Measurements from ENCODE around the gene PARP8. TPM values are rescaled to one million over a fixed set of nuclear protein-coding genes. Genes with fewer than 3 reads are reported as not detected.
"Not testable (repeated sequence)": the region's sequence is repeated elsewhere in the genome, so short reads cannot be mapped to it uniquely, and the experiment has no call there.

The PARP8 gene, protein sequence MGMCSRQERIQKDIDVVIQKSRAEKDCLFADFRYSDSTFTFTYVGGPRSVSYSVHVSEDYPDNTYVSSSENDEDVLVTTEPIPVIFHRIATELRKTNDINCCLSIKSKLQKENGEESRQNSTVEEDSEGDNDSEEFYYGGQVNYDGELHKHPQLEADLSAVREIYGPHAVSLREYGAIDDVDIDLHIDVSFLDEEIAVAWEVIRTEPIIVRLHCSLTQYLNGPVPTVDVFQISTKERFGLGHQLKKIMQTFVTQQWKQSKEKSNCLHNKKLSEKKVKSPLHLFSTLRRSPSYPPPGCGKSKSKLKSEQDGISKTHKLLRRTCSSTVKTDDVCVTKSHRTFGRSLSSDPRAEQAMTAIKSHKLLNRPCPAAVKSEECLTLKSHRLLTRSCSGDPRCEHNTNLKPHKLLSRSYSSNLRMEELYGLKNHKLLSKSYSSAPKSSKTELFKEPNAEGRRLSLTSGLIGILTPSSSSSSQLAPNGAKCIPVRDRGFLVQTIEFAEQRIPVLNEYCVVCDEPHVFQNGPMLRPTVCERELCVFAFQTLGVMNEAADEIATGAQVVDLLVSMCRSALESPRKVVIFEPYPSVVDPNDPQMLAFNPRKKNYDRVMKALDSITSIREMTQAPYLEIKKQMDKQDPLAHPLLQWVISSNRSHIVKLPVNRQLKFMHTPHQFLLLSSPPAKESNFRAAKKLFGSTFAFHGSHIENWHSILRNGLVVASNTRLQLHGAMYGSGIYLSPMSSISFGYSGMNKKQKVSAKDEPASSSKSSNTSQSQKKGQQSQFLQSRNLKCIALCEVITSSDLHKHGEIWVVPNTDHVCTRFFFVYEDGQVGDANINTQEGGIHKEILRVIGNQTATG
- 10 to 100 TPM; 20.3 to 39.1 TPM for total RNA-seq
- 10 to 100 TPM; 27.1 to 31.2 TPM for polyA plus RNA-seq (ENCODE audit: insufficient read length in 2 of 2)
- long read RNA-seq, donor 1, result 0 reads
- long read RNA-seq, donor 2, partial matches to known transcripts, result 0 of 1 reads
- long read RNA-seq, donor 2, other reads (novel, unspliced or antisense), result 0 of 1 reads
- long read RNA-seq, donor 3, partial matches to known transcripts, result 0 of 1 reads
- long read RNA-seq, donor 3, other reads (novel, unspliced or antisense), result 0 of 1 reads
- long read RNA-seq, donor 4, partial matches to known transcripts, result 6 of 6 reads
- long read RNA-seq, donor 4, other reads (novel, unspliced or antisense), result 0 of 6 reads

DNA sequence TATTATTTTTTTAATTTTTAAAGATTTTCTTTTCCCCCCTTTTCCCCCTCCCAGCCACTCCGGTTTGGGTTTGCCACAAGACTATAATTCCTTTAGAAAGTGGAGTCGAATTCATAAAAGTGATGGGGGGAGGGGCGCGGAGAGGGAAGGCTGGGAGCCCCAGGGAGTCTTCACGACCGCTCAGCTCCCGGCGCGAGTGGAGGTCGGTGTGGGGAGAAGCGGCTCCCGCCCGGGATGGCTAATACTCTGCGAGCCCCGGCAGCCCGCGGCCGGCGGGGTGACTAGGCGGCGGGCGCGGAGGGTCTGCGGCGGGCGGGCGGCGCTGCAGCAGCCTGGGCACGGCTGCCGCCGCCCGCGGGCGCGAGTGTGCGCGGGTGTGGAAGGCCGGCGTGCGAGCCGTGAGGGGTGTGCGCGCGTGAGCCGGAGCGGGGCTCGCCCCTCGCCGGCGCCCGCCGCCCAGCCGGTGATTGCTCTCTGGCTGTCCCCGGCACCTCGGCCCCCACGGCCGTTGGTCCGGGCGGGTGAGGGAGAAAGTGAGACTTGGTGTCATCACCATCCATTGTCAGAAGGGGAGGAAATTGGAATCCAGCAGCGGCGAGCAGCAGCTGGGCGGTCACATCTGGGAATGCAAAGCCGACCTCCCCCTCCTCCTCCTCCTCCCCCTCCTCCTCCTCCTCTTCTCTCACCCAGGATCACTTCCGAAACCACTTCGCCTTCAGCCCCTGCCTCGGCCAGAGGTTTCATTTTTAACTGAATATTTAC, at the start of gene PARP8:
Gene PARP8, plus strand, starts transcription at position 377 of the 762 bp plus-strand sequence. CDS start 459 bp downstream, outside the sequence.
- under 1% methylated on average over 56 of the region's 66 CpGs for WGBS (ENCODE audit: insufficient coverage)
- Histone ChIP-seq H3K27me3 (ENCODE audit: control insufficient read depth, insufficient read depth, low read length) (no peaks in the 10 kb centered on the region), H3K27ac (ENCODE audit: low read depth, low read length) (peak within 1 kb of the TSS; percentile 79), H3K9me3 (ENCODE audit: control insufficient read depth, insufficient read depth, low read length) (no peaks in the 10 kb centered on the region), H3K4me3 (ENCODE audit: low read depth, low read length) (peak within 1 kb of the TSS; percentile 86), H3K36me3 (ENCODE audit: control insufficient read depth, insufficient read depth, low read length) (no peaks in the 10 kb centered on the region), H3K4me1 (ENCODE audit: control insufficient read depth, insufficient read depth, low read length) (no peaks in the 10 kb centered on the region)
- DNase-seq (ENCODE audit: low read depth in 4 of 6, low spot score in 6 of 6), result peak; percentile 29 to 85 (median 40)

DNA sequence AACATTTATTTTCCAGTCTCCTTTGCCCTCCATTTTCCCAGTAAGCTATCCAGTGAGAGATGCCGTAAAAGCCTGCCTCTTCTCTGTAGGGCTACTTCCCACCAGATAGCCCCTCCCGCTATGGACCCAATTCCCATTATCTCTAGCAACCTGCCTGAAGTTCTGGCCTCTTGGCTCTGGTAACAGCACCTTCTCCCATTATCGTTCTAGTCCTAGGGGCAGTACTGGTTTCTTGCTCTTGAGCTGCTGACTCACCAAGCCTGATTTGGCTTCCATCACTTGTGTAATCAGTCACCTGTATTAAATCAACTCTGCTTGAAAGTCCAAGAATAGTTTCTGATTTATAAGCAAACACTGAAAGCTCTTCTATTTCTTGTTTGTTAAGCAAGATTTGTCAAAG, 42.8 kb upstream of the PARP8 start:
- Histone ChIP-seq H3K4me1 (ENCODE audit: control insufficient read depth, insufficient read depth, low read length) (no peaks in the 10 kb centered on the region), H3K27ac (ENCODE audit: low read depth, low read length) (no peak overlapping the region), H3K36me3 (ENCODE audit: control insufficient read depth, insufficient read depth, low read length) (no peaks in the 10 kb centered on the region), H3K27me3 (ENCODE audit: control insufficient read depth, insufficient read depth, low read length) (no peaks in the 10 kb centered on the region), H3K9me3 (ENCODE audit: control insufficient read depth, insufficient read depth, low read length) (no peaks in the 10 kb centered on the region), H3K4me3 (ENCODE audit: low read depth, low read length) (no peak overlapping the region)
- DNase-seq (ENCODE audit: low read depth in 4 of 6, low spot score in 6 of 6), result no peak
- 72% methylated on average over 3 of the region's 3 CpGs for WGBS (ENCODE audit: insufficient coverage)

DNA sequence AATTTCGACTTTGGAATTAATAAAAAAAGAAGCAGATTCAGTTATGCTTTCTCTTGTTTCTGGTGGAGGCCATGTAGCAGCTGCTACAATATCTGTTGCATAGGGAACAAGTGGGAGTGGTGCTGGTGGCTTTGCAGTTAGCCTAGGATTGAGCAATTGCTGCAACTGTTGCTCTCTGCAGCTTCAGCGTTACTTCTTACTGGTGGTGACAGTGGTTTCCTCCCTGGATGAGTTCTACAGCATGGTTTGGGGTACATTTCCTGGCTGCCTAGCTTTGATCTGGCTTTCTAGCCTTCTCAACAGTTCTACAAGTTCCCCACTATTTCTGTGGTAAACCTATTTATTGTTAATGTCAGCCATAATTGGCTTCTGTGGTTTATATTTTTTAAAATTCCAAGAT, 31.6 kb upstream of the PARP8 start:
- not testable (repeated sequence) for H3K4me1 ChIP-seq (ENCODE audit: control insufficient read depth, insufficient read depth, low read length); H3K4me3 ChIP-seq (ENCODE audit: low read depth, low read length); DNase-seq (ENCODE audit: low read depth in 4 of 6, low spot score in 6 of 6); H3K36me3 ChIP-seq (ENCODE audit: control insufficient read depth, insufficient read depth, low read length); H3K9me3 ChIP-seq (ENCODE audit: control insufficient read depth, insufficient read depth, low read length); H3K27me3 ChIP-seq (ENCODE audit: control insufficient read depth, insufficient read depth, low read length); H3K27ac ChIP-seq (ENCODE audit: low read depth, low read length)
- no CpG with 5 or more reads among the region's 2 CpGs for WGBS (ENCODE audit: insufficient coverage)

DNA sequence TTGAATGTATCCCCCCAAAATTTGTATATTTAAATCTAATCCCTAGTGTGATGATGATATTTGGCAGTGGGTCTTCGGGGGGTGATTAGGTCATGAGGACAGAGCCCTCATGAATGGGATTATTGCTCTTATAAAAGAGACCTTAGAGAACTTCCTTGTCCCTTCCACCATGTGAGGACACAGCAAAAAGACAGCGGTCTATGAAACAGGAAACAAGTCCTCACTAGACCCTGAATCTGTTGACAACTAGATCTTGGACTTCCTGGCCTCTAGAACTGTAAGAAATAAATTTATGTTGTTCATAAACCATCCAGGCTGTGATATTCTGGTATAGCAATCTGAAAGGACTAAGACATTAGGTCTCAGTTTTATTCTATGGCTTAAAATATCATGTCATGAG, 28.9 kb upstream of the PARP8 start:
- H3K27ac ChIP-seq (ENCODE audit: low read depth, low read length); DNase-seq (ENCODE audit: low read depth in 4 of 6, low spot score in 6 of 6); H3K4me1 ChIP-seq (ENCODE audit: control insufficient read depth, insufficient read depth, low read length); H3K27me3 ChIP-seq (ENCODE audit: control insufficient read depth, insufficient read depth, low read length); H3K36me3 ChIP-seq (ENCODE audit: control insufficient read depth, insufficient read depth, low read length); H3K9me3 ChIP-seq (ENCODE audit: control insufficient read depth, insufficient read depth, low read length); H3K4me3 ChIP-seq (ENCODE audit: low read depth, low read length): not testable (repeated sequence)
- WGBS (ENCODE audit: insufficient coverage), result no CpG with 5 or more reads among the region's 2 CpGs

DNA sequence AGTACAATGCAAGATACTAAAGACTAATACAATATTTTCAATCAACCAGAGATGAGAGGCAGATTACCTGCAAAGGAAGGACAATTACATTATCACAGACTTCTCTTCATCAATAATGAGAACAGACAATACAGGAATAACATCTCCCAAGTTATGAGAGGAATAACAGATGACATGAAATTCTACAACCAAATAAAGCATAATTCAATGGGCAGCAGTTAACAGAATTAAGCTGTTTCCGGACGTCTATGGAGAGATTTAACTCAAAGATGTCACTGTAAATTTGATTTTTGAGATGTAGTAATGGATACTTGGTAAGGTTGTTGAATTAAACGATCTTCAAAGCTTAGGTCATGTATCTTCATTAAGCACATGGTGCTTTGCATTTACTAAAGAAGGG, 19.8 kb upstream of the PARP8 start:
- no peaks in the 10 kb centered on the region for H3K9me3 ChIP-seq (ENCODE audit: control insufficient read depth, insufficient read depth, low read length)
- 80% methylated on average over 2 of the region's 3 CpGs for WGBS (ENCODE audit: insufficient coverage)
- H3K27ac ChIP-seq (ENCODE audit: low read depth, low read length), result no peak overlapping the region
- H3K4me1 ChIP-seq (ENCODE audit: control insufficient read depth, insufficient read depth, low read length), result no peaks in the 10 kb centered on the region
- H3K4me3 ChIP-seq (ENCODE audit: low read depth, low read length), result no peak overlapping the region
- no peak for DNase-seq (ENCODE audit: low read depth in 4 of 6, low spot score in 6 of 6)
- H3K27me3 ChIP-seq (ENCODE audit: control insufficient read depth, insufficient read depth, low read length), result no peaks in the 10 kb centered on the region
- H3K36me3 ChIP-seq (ENCODE audit: control insufficient read depth, insufficient read depth, low read length), result no peaks in the 10 kb centered on the region

DNA sequence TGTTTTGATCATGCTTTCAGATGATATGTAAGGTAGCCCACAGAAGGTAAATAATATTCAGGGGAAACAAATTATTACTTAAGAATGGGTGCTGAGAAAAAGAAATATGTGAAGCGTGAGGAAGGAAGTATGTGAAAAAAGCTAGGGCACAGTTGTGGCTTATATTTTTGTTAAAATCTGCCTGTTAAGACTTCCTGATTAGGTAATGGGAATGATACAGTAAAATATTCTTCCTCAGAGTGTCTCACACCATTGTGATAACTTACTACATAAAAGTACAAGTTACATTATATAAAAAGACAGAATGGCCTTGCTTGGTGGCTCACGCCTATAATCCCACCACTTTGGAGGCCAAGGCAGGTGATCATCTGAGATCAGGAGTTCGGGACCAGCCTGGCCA, 18.7 kb upstream of the PARP8 start:
- H3K4me3 ChIP-seq (ENCODE audit: low read depth, low read length), result no peak overlapping the region
- H3K4me1 ChIP-seq (ENCODE audit: control insufficient read depth, insufficient read depth, low read length), result no peaks in the 10 kb centered on the region
- 62% methylated on average over 3 of the region's 3 CpGs for WGBS (ENCODE audit: insufficient coverage)
- H3K27ac ChIP-seq (ENCODE audit: low read depth, low read length), result no peak overlapping the region
- no peaks in the 10 kb centered on the region for H3K36me3 ChIP-seq (ENCODE audit: control insufficient read depth, insufficient read depth, low read length)
- H3K27me3 ChIP-seq (ENCODE audit: control insufficient read depth, insufficient read depth, low read length), result no peaks in the 10 kb centered on the region
- H3K9me3 ChIP-seq (ENCODE audit: control insufficient read depth, insufficient read depth, low read length), result no peaks in the 10 kb centered on the region
- DNase-seq (ENCODE audit: low read depth in 4 of 6, low spot score in 6 of 6), result no peak

DNA sequence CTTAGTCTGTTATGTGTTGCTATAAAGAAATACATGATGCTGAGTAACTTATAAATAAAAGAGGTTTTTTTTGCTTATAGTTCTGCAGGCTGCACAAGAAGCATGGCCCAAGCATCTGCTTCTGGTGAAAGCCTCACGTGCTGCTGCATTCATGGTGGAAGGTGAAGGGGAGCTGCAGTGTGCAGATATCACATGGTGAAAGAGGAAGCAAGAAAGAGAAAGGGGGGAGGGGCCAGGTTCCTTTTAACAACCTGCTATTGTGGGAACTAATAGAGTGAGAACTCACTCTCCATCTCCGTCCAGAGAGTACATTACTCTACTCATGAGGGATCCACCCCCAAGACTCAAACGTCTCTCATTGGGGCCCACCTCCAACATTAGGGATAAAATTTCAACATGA, 12.5 kb upstream of the PARP8 start:
- 57% methylated on average over 1 of the region's 3 CpGs for WGBS (ENCODE audit: insufficient coverage)

DNA sequence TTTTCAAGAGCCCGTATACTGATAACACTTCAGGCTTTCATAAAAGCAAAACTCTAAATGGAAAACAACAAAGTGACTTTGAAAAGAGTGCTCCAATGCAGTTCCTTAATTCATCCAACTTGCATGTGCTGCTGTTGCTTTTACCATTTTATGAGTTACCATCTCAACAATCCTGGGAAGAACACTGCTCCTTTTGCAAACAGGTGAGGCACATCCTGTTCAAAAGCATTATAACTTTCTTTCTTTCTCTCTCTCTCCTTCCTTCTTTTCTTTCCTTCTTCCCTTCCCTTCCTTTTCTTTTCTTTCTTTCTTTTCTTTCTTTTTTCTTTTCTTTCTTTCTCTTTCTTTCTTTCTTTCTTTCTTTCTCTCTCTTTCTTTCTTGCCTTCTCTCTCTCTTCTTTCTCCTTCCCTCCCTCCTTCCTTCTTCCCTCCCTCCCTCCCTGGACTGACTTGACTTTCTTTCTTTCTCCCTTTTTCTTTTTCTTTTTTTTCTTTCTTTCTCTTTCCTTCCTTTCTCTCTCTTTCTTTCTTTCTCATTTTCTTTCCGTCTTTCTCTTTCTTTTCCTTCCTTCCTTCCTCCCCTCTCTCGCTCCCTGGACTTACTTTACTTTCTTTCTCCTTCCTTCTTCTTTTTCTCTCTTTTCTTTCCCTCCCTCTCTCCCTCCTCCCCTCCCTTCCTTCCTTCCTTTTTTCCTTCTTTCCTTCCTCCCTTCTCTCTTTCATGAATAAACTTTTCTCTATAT, 11.2 kb upstream of the PARP8 start:
- DNase-seq (ENCODE audit: low read depth in 4 of 6, low spot score in 6 of 6), result no peak
- Histone ChIP-seq H3K9me3 (ENCODE audit: control insufficient read depth, insufficient read depth, low read length) (no peaks in the 10 kb centered on the region), H3K4me3 (ENCODE audit: low read depth, low read length) (no peak overlapping the region), H3K27me3 (ENCODE audit: control insufficient read depth, insufficient read depth, low read length) (no peaks in the 10 kb centered on the region), H3K36me3 (ENCODE audit: control insufficient read depth, insufficient read depth, low read length) (no peaks in the 10 kb centered on the region), H3K27ac (ENCODE audit: low read depth, low read length) (no peak overlapping the region), H3K4me1 (ENCODE audit: control insufficient read depth, insufficient read depth, low read length) (no peaks in the 10 kb centered on the region)
- 42% methylated on average over 2 of the region's 3 CpGs for WGBS (ENCODE audit: insufficient coverage)

More for the DNA sequence above, 12.5 kb upstream of the PARP8 start:
- no peaks in the 10 kb centered on the region for H3K36me3 ChIP-seq (ENCODE audit: control insufficient read depth, insufficient read depth, low read length)
- no peaks in the 10 kb centered on the region for H3K4me1 ChIP-seq (ENCODE audit: control insufficient read depth, insufficient read depth, low read length)
- no peak for DNase-seq (ENCODE audit: low read depth in 4 of 6, low spot score in 6 of 6)
- no peaks in the 10 kb centered on the region for H3K27me3 ChIP-seq (ENCODE audit: control insufficient read depth, insufficient read depth, low read length)
- H3K27ac ChIP-seq (ENCODE audit: low read depth, low read length), result no peak overlapping the region
- no peak overlapping the region for H3K4me3 ChIP-seq (ENCODE audit: low read depth, low read length)
- H3K9me3 ChIP-seq (ENCODE audit: control insufficient read depth, insufficient read depth, low read length), result no peaks in the 10 kb centered on the region
